Stimulated activated CD4-positive, alpha-beta T cell treated with anti-CD3 and anti-CD28 coated beads, Interleukin-2, amount 100 ng/mL, for 48 hours (primary cell): ENCODE results near the gene DRICH1.
"Not testable (repeated sequence)": the region's sequence is repeated elsewhere in the genome, so short reads cannot be mapped to it uniquely, and the experiment has no call there.

Experiments
- DNase-seq, 2 donors: peaks; one replicate each; pipeline ENCODE4 v3.0.0-alpha.2; 2020

DRICH1 gene

GRCh38 chr22:23597576-23598268 lies 34.4 kb downstream of the DRICH1 start:
- not testable (repeated sequence) for DNase-seq

- DNase-seq, result not testable (repeated sequence)
Measured at GRCh38 chr22:23595904-23596303, 36.2 kb downstream of the DRICH1 start.

- DNase-seq, result no peak
Measured at GRCh38 chr22:23591846-23592245, 40.3 kb downstream of the DRICH1 start.

- peak; percentile 50 to 52 for DNase-seq
Measured at GRCh38 chr22:23591201-23591791, 40.8 kb downstream of the DRICH1 start.

DNA sequence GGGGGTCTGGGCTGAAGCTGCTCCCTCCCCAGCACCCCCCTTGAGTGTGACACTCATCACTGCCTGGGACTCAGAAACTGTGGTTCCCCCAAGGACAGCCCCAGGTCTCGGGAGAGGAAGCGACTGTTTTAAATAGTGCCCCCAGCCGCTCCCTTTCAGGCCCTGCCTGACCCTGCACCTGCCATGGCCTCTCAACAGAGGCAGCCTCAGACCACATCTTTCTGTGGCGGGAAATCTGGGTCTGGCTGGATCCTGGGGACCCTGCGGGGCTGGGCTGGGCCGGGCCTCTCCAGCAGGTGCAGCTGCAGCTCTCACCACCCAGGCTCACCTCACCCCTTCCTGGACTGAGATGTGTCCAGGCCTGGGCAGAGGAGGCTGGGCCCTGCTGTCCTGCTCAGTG lies 48.3 kb downstream of the DRICH1 start:
- no peak for DNase-seq

GRCh38 chr22:23583153-23583552 lies 49.0 kb downstream of the DRICH1 start:
- DNase-seq, result no peak

DNA sequence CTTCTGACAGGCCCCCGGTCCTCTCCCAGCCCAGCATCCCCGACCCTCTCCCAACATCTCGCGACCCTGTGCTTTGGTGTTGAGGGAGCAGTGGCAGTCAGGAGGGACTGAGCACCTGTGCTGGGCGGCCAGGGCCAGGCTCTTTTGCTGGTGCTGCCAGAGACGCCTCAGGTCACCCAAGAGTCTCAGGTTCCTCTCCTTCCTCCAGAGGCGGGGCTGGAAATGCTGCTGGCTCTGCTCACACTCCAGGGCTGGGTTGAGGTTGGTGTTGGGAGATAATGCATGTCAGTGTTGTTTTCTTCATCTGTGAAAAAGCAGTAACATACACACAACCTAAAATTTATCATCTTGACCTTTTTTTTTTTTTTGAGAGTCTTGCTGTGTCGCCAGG lies 50.9 kb downstream of the DRICH1 start:
- DNase-seq, result no peak

DNA sequence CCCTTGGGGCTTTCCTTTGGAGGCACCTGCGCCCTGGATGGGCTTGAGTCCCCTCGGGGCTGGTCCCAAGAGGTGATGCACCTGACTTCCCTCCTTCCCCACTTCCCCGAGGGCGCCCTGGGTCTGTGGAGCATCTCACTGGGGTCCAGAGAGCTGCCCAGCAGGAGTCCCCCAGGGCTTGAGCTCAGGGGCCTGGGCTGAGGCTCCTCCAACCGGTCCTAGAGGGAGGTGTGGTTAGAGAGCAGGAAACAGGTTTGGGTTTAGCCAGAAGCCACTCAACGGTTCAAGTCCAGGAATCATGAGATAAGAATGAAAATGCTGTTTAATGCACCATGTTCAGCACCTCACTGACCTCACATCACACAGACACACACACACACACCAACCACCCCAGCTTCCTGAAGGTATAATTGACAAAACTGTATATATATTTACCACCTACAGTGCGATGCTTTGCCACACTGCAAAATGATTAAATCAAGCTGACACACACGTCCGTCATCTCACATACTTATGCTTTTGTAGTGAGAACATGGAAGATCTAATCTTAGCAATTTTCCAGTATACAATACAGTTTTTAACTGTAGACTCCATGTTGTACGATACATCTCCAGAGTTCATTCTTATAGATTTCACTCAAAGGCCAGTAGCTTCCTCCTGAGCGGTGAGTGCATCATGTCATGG lies 51.4 kb downstream of the DRICH1 start:
- no peak for DNase-seq

GRCh38 chr22:23579870-23580575 lies 52.1 kb downstream of the DRICH1 start, which contains the start of gene IGLL1:
Gene IGLL1 (minus strand): TSS chr22:23580290. CDS start chr22:23580190, 100 bp downstream.
- DNase-seq, result no peak

GRCh38 chr22:23579280-23579679 lies 52.8 kb downstream of the DRICH1 start:
- no peak for DNase-seq

- no peak for DNase-seq
Measured at GRCh38 chr22:23578306-23578705, 53.8 kb downstream of the DRICH1 start.

DNA sequence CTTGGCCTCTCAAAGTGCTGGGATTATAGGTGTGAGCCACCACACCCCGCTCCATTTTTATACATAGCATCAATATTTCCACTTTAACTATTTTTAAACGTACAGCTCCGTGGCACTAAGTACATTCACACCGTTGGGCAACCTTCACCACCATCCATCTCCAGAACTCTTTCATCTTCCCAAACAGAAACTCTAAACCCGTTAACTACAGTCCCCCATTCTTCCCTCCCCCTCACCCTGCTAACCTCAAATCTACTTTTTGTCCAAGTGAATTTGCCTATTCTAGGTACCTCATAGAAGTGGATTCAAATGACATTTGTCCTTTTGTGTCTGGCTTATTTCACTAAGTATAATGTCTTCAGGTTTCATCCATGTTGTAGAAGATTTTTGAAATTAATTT lies 55.4 kb downstream of the DRICH1 start:
- no peak for DNase-seq

GRCh38 chr22:23575601-23576000 lies 56.5 kb downstream of the DRICH1 start:
- no peak for DNase-seq

- DNase-seq, result no peak
Measured at GRCh38 chr22:23574877-23575276, 57.2 kb downstream of the DRICH1 start.

GRCh38 chr22:23574371-23574811 lies 57.7 kb downstream of the DRICH1 start:
- no peak for DNase-seq

GRCh38 chr22:23573701-23574235 lies 58.4 kb downstream of the DRICH1 start:
- DNase-seq, result not testable (repeated sequence)

DNA sequence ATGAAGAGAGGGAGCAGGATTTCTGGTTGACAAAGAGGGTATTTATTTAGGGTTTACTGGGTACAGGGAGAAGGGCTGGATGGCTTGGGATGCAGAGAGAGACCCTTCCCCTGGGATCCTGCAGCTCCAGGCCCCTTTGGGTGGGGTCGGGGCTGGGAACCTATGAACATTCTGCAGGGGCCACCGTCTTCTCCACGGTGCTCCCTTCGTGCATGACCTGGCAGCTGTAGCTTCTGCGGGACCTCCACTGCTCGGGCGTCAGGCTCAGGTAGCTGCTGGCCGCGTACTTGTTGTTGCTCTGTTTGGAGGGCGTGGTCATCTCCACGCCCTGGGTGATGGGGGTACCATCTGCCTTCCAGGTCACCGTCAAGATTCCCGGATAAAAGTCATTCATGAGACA lies 59.0 kb downstream of the DRICH1 start:
- DNase-seq, result not testable (repeated sequence)

GRCh38 chr22:23571486-23571885 lies 60.6 kb downstream of the DRICH1 start:
- DNase-seq, result no peak

GRCh38 chr22:23570681-23571080 lies 61.4 kb downstream of the DRICH1 start:
- no peak for DNase-seq

GRCh38 chr22:23569716-23570115 lies 62.4 kb downstream of the DRICH1 start:
- DNase-seq, result no peak

DNA sequence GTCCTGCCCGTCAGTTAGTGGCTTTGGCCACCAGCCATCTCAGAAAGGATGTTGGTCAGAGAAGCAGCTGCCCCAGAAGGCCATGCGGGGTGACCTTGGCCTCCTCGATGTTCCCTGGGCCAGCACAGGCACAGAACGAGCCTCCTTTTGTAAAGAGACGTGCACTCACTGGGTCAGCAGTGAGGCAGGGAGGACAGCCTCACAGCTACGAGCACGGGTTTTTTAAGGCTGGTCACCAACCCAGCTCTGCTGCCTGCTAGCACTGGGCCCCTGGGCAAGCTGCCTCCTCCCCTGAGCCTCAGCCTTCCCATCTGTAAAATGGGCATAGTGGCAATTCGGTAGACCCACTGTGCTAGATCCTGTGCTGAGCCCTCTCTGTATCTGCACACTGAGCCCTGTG lies 62.8 kb downstream of the DRICH1 start:
- no peak for DNase-seq

- no peak for DNase-seq
Measured at GRCh38 chr22:23566705-23567475, 65.2 kb downstream of the DRICH1 start.
